ENCODE results near the gene ESYT1. TPM values are rescaled to one million over a fixed set of nuclear protein-coding genes. Genes with fewer than 3 reads are reported as not detected.

The ESYT1 gene
- total and polyA plus RNA-seq, 2 experiments from 2014 or later: 40.0 to 52.3 TPM

GRCh38 chr12:56152756-56153677 lies 24.9 kb downstream of the ESYT1 start:
- WGBS (ENCODE audit: low lambda C conversion rate, missing lambda C conversion rate): 7% methylated on average over 8 of the region's 8 CpGs
- DNase-seq (ENCODE audit: low spot score): no peak
- H3K9me2 ChIP-seq (replicated peaks; ENCODE audit: insufficient read depth): no peaks in the 10 kb centered on the region
- TF ChIP-seq EZH2phosphoT487 (IDR thresholded peaks at IDR 0.05; ENCODE audit: low read depth, severe bottlenecking, unreplicated experiment) (no peak), CTCF (IDR thresholded peaks at IDR 0.05; ENCODE audit: poor library complexity) (no peak), EZH2 (IDR thresholded peaks at IDR 0.05; ENCODE audit: borderline replicate concordance) (no peak)
- H3K79me2 ChIP-seq: peaks cover 19% of the 10 kb centered on the region
- no peaks in the 10 kb centered on the region for H3K9me3 ChIP-seq (ENCODE audit: low read depth)
- H4K20me1 ChIP-seq (ENCODE audit: insufficient read depth, poor library complexity, severe bottlenecking): no peaks in the 10 kb centered on the region
- peak overlapping the region; percentile 28 for H3K4me3 ChIP-seq
- H3K4me1 ChIP-seq (ENCODE audit: insufficient read depth): peaks cover 20% of the 10 kb centered on the region
- no peaks in the 10 kb centered on the region for H3K36me3 ChIP-seq (replicated peaks; ENCODE audit: insufficient read depth, low read depth)
- peak overlapping the region; percentile 21 for H2AFZ ChIP-seq
- H3K27me3 ChIP-seq: no peaks in the 10 kb centered on the region
- peak overlapping the region; percentile 10 for H3K27ac ChIP-seq
- H3K4me2 ChIP-seq: peak overlapping the region; percentile 91

GRCh38 chr12:56153678-56154065 lies 25.6 kb downstream of the ESYT1 start:
- H3K36me3 ChIP-seq (replicated peaks; ENCODE audit: insufficient read depth, low read depth): no peaks in the 10 kb centered on the region
- H4K20me1 ChIP-seq (ENCODE audit: insufficient read depth, poor library complexity, severe bottlenecking): no peaks in the 10 kb centered on the region
- H3K9me3 ChIP-seq (ENCODE audit: low read depth): no peaks in the 10 kb centered on the region
- no peak for DNase-seq (ENCODE audit: low spot score)
- H3K27ac ChIP-seq: peak overlapping the region; percentile 10
- no peak for TF ChIP-seq EZH2 (IDR thresholded peaks at IDR 0.05; ENCODE audit: borderline replicate concordance)
- no peak for TF ChIP-seq EZH2phosphoT487 (IDR thresholded peaks at IDR 0.05; ENCODE audit: low read depth, severe bottlenecking, unreplicated experiment)
- TF ChIP-seq CTCF (IDR thresholded peaks at IDR 0.05; ENCODE audit: poor library complexity): no peak
- WGBS (ENCODE audit: low lambda C conversion rate, missing lambda C conversion rate): 75% methylated on average over 4 of the region's 5 CpGs
- H3K79me2 ChIP-seq: peaks cover 23% of the 10 kb centered on the region
- no peak overlapping the region for H3K4me3 ChIP-seq
- H2AFZ ChIP-seq: no peak overlapping the region
- no peaks in the 10 kb centered on the region for H3K9me2 ChIP-seq (replicated peaks; ENCODE audit: insufficient read depth)
- H3K4me2 ChIP-seq: peak overlapping the region; percentile 91
- peaks cover 20% of the 10 kb centered on the region for H3K4me1 ChIP-seq (ENCODE audit: insufficient read depth)
- H3K27me3 ChIP-seq: no peaks in the 10 kb centered on the region

GRCh38 chr12:56154246-56154771 lies 26.2 kb downstream of the ESYT1 start:
- WGBS (ENCODE audit: low lambda C conversion rate, missing lambda C conversion rate): 87% methylated on average over 1 of the region's 1 CpG
- TF ChIP-seq EZH2 (IDR thresholded peaks at IDR 0.05; ENCODE audit: borderline replicate concordance) (no peak), EZH2phosphoT487 (IDR thresholded peaks at IDR 0.05; ENCODE audit: low read depth, severe bottlenecking, unreplicated experiment) (no peak), CTCF (IDR thresholded peaks at IDR 0.05; ENCODE audit: poor library complexity) (no peak)
- peaks cover 20% of the 10 kb centered on the region for H3K4me1 ChIP-seq (ENCODE audit: insufficient read depth)
- no peaks in the 10 kb centered on the region for H3K9me3 ChIP-seq (ENCODE audit: low read depth)
- no peaks in the 10 kb centered on the region for H3K27me3 ChIP-seq
- H4K20me1 ChIP-seq (ENCODE audit: insufficient read depth, poor library complexity, severe bottlenecking): peaks cover 3% of the 10 kb centered on the region
- H3K9me2 ChIP-seq (replicated peaks; ENCODE audit: insufficient read depth): no peaks in the 10 kb centered on the region
- H2AFZ ChIP-seq: no peak overlapping the region
- DNase-seq (ENCODE audit: low spot score): no peak
- H3K27ac ChIP-seq: no peak overlapping the region
- H3K36me3 ChIP-seq (replicated peaks; ENCODE audit: insufficient read depth, low read depth): no peaks in the 10 kb centered on the region
- peaks cover 29% of the 10 kb centered on the region for H3K79me2 ChIP-seq
- no peak overlapping the region for H3K4me2 ChIP-seq
- H3K4me3 ChIP-seq: no peak overlapping the region
